Measurements from ENCODE around the gene ZNF264. TPM values are rescaled to one million over a fixed set of nuclear protein-coding genes. Genes with fewer than 3 reads are reported as not detected.
"Not testable (repeated sequence)": the region's sequence is repeated elsewhere in the genome, so short reads cannot be mapped to it uniquely, and the experiment has no call there.

The ZNF264 gene
- polyA plus RNA-seq, 10 donors = 10.5 to 15.9 (median 13.0) TPM

DNA sequence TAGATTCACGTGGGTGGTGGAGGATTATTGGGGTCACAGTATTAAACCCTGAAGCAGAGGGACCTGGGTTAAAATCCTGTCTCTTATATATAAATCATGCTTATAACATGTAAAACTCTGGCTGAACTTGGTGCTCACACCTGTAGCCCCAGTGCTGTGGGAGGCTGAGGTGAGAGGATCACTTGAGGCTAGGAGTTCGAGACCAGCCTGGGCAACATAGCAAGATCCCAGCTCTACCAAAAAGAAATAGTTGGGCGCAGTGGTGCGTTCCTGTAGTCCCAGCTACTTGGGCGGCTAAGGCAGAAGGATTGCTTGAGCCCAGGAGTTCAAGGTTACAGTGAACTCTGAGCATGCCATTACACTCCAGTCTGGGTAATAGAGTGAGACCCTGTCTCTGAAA is 51.5 kb downstream of the ZNF264 start:
- no peak for DNase-seq

DNA sequence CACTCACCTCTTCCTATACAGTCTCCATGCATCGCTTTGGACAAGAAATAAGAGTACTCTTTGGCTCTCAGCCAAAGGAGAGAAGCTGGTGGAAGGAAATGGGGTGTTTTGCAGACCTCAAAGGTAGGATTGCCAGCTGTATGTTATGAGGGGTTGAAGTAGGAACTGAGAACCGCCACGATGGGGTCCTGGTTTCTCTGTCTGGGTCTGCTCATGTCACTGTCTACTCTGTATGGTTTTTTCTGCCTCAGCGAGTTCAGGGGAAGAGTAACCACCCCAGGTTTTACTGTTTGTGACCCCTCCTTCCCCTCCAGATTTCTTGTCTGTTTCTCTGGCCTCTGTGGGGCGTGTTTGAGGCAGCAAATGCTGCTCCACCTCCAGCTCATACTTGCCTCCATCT is 53.2 kb downstream of the ZNF264 start:
- DNase-seq = no peak

- DNase-seq = no peak
Observed at GRCh38 chr19:57245066-57245465, 53.8 kb downstream of the ZNF264 start.

GRCh38 chr19:57245959-57246358 is 54.7 kb downstream of the ZNF264 start:
- DNase-seq = no peak

- no peak for DNase-seq
Observed at GRCh38 chr19:57248646-57249045, 57.3 kb downstream of the ZNF264 start.

DNA sequence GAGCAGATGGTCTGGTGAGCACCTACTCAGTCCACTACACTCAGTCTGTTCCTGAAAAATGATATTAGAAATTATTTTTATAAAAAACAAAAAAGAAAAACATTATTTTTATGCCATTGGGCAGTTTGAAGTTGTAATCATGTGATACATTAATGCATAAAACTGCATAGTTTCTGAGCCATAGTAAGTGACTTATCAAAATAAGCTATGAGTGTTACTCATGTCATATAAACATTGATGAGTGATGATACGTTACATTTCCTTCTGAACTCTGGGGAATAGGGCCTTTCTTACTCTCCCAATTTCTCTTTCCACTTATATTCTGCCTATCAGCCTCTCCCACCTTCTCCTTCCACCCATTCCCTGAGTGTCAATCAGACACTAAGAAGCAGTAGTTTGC is 58.0 kb downstream of the ZNF264 start:
- no peak for DNase-seq

- DNase-seq = not testable (repeated sequence)
Observed at GRCh38 chr19:57253767-57254166, 62.5 kb downstream of the ZNF264 start.

- DNase-seq = no peak
Observed at GRCh38 chr19:57262044-57262443, 70.7 kb downstream of the ZNF264 start.

DNA sequence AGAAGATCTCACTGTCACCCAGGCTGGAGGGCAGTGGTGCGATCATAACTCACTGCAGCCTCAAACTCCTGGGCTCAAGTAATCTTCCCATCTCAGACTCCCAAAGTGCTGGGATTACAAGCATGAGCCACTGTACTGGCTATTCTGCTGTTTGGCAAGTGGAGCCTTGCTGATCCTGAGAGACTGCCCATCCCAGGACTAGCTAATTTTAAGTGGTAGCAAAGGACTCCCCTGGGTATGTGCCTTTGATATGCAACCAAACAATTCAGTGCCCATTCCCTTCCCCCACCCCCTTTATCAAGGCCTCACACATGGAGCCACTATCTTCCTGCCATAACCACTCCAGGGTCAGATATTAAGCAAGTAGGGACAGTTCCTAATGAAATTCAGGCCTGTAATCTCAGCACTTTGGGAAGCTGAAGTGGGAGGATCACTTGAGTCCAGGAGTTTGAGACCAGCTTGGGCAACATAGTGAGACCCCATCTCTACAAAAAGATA is 72.0 kb downstream of the ZNF264 start:
- DNase-seq = no peak

- no peak for DNase-seq
Observed at GRCh38 chr19:57267291-57267690, 76.0 kb downstream of the ZNF264 start.

DNA sequence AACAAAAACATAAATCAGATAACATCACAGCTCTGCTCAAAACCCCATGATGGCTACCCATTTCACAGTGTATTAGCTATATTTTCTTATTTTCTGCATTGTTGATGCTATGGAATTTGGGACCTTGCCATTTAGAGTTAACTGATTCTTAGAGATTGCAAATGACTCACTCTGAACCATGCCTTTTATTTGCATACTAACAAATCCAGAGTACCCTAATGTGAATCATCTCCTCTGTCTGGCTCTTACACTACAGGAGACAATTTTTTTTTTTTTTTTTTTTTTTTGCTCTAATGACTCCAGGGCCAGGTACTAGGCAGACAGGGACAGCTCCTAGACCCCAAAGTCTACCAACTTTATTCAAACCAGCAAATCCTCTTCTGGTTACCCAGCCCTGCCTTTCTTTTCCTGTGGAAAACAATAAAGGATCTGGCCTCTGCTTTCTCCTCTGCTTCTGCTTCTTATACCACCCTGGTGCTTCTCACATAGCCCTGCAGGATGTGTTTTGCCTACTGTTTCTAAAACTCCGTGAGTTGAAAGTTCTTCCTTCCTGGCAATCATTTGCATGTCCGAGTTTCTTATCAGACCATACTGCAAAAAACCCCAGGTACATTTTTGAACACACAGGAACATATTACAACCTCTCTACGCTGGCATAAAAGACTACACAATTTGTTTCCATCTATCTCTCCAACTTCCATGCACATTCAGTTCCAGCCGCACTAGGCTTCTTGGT is 78.4 kb downstream of the ZNF264 start:
- DNase-seq = peak in 1 of 3 donors; percentile 74

GRCh38 chr19:57271280-57271679 is 80.0 kb downstream of the ZNF264 start:
- DNase-seq = no peak

Other genes with a start within 250 kb of the ZNF264 start
- gene USP29, start 71.5 kb upstream of the ZNF264 start, polyA plus RNA-seq (ENCODE audit: insufficient read length in 10 of 10) = not detected
- not detected for gene ZIM3, start 46.3 kb upstream of the ZNF264 start, polyA plus RNA-seq (ENCODE audit: insufficient read length in 10 of 10)
- not detected for gene DUXA, start 24.0 kb upstream of the ZNF264 start, polyA plus RNA-seq (ENCODE audit: insufficient read length in 10 of 10)
- 1 to 10 TPM in 6 of 10 donors, under 1 TPM in 4; 0.69 to 2.7 (median 1.1) TPM for gene AURKC, start 39.5 kb downstream of the ZNF264 start, polyA plus RNA-seq (ENCODE audit: insufficient read length in 10 of 10)
- gene ZNF805, start 49.1 kb downstream of the ZNF264 start, polyA plus RNA-seq (ENCODE audit: insufficient read length in 10 of 10) = 1 to 10 TPM; 3.9 to 6.5 (median 5.3) TPM
- gene ZNF460, start 89.0 kb downstream of the ZNF264 start, polyA plus RNA-seq (ENCODE audit: insufficient read length in 10 of 10) = 1 to 10 TPM; 2.8 to 5.0 (median 3.3) TPM
- gene ZNF543, start 129.0 kb downstream of the ZNF264 start, polyA plus RNA-seq (ENCODE audit: insufficient read length in 10 of 10) = 1 to 10 TPM; 4.9 to 7.0 (median 6.1) TPM
- 10 to 100 TPM in 3 of 10 donors, 1 to 10 TPM in 7; 8.0 to 10.9 (median 9.4) TPM for gene ZNF304, start 159.8 kb downstream of the ZNF264 start, polyA plus RNA-seq (ENCODE audit: insufficient read length in 10 of 10)
- gene TRAPPC2B, start 172.1 kb downstream of the ZNF264 start, polyA plus RNA-seq (ENCODE audit: insufficient read length in 10 of 10) = 10 to 100 TPM; 11.4 to 19.1 (median 14.1) TPM
- 1 to 10 TPM; 2.6 to 4.6 (median 3.1) TPM for gene ZNF547, start 172.1 kb downstream of the ZNF264 start, polyA plus RNA-seq (ENCODE audit: insufficient read length in 10 of 10)
- 10 to 100 TPM; 11.2 to 24.8 (median 16.9) TPM for gene ZNF548, start 198.4 kb downstream of the ZNF264 start, polyA plus RNA-seq (ENCODE audit: insufficient read length in 10 of 10)
- 1 to 10 TPM; 5.1 to 9.9 (median 7.8) TPM for gene ZNF17, start 219.7 kb downstream of the ZNF264 start, polyA plus RNA-seq (ENCODE audit: insufficient read length in 10 of 10)
- gene ZNF749, start 243.8 kb downstream of the ZNF264 start, polyA plus RNA-seq (ENCODE audit: insufficient read length in 10 of 10) = 1 to 10 TPM; 4.1 to 8.5 (median 6.2) TPM